GM18499 (cell line): ENCODE measurements around the gene USP53.
"Not testable (repeated sequence)": the region's sequence is repeated elsewhere in the genome, so short reads cannot be mapped to it uniquely, and the experiment has no call there.

Experiments
- ATAC-seq: cut with Tn5 transposase; IDR thresholded peaks from one replicate; pipeline ENCODE4 v1.9.1; 2021; ENCODE audit warnings: moderate number of reproducible peaks; ENCODE audit not compliant: insufficient read depth, unreplicated experiment

USP53 gene

DNA sequence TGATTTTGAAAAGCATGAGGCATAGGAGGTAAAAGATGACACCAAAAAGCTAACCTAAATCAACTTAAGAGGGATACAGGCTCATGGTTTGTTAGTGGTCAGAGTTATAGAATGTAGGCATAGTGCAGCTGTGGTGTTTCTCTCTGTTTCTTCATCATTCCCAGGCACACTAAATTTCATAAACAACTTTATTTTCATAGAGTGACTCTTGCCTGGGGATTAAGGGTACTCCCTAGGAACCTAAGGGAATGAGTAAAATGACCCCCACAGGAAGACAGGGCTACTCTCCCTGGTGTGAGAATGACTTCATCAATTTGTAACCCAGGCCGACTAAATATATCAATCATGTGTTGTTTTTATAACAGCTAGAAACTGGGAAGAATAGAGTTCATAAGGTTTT, 98.3 kb downstream of the USP53 start:
- no peak for ATAC-seq

DNA sequence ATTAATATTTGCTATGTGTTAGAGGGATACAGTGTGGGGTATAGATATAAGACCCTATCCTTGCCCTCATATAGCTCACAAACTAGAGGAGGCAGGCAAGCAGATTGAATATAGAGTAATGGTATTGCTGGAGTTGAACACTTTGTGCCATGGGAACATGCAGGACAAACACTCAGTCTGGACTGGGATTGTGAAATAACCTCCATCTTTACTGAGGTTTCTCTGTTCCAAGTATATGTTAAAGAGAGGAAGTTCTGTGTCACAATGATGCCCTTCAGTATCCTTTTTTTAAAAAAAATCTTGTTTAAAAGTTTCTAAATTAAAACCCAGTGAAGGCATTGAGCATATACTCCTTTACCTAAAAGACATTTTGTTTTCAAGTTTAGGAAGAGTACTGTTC, 100.7 kb downstream of the USP53 start:
- no peak for ATAC-seq

DNA sequence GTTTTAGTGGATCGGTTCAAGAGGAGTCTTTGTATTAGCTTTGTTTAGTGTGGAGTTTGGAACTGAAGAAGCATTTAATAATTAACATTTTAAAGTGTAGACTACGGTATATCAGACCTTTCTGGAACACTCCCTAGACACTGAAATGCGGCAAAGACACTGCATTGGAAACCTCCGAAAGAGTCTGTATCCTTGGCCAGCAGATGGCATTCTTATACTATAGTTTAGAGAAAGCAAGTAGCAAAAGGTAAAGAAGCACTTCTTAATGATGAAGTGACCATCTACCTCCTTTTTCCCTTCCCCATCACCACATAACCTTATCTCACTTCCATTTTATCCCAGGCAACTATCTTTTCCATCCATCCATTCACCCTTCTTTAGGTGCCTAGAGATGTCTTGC, 101.8 kb downstream of the USP53 start:
- peak; percentile 67 for ATAC-seq

DNA sequence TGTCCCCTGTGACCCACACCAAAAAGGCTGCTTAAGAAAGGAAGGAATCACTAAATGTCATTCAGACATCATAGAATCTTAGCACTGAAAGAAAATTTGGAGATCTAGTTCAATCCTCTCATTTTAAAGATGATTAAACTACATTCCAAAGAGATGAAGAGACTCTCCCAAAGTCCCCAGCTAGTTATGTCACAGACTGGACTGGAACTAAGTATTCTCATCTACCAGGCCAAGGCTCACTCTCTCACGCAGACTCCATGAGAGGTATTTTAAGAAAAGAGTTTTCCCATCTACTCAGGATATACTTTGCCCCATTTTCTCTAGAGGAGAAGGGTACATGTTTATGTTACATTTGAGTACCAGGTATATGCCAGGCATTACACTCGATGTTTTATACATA, 102.5 kb downstream of the USP53 start:
- no peak for ATAC-seq

DNA sequence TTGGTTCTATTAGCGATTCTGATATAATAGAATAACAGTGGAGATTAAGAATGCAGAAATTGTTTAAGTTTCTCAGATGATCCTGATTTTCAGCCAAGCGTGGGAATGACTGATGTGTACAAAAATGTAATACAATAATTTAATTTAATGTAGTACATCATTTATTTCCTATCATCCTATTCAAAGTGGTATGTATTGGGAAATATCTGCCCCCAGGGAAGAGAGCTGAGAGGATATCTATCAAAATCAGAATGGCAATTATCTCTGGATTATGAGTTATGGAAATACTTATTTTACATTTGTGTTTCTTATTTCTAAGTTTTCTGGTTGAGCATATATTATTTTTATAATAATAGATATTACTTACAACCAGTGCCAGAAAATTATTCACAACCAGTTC, 105.5 kb downstream of the USP53 start:
- no peak for ATAC-seq

DNA sequence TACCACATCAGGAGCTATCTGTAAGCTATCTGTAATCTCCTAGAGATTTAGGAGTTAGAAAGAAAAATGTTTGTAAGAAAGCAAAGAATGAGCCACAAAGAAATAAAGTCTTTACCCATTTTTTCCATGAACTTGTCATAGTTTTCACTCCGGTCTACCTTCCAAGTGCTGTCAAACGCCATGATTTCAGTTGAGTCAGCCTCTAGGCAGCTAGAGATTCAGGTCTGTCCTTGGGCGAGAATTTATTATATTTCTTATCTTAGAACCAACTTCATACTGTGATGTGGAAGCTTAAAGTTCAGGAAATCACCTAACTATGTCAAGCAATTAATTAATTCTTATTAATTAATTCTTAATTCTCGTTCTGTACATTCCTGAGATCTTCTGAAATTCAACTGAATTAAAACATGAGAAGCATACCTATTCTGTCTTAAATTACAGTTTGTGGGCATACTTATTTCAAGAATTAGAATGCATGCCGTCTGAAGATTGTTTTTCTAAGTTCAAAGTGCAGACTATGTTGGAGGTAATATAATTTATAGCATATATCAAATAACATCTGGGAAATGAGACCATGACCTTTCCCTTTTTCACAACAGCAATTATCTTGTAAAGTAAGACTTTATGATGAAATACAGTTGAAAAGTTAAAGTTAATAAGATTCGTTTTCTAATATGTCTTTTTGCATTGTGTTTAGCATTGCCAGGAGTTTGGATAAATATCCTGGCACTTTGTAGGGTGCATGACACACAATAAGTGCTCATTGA, 109.6 kb downstream of the USP53 start, which contains the start of gene FABP2:
Gene FABP2 (minus strand): TSS at position 218 of the 767 bp plus-strand sequence. CDS start 36 bp downstream, at position 182.
- no peak for ATAC-seq

DNA sequence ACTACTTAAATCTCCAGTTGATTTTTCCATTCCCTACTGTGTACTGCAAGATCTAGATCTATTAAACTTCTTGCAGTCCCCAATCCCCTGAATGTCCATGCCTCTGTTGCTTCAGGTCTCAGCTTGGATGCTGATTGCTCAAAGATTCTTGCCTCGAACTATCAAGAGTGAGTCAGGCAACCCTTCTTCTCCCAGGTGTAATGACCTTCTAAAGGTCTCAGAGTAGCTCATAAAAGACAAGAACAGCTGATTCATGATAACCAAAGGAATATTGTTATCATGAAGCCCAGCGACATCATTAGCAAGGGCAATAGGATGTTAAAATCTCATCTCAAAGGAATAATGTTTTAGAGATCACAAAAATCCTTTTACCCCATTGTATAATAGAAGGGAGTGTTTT, 116.2 kb downstream of the USP53 start:
- ATAC-seq, result no peak

DNA sequence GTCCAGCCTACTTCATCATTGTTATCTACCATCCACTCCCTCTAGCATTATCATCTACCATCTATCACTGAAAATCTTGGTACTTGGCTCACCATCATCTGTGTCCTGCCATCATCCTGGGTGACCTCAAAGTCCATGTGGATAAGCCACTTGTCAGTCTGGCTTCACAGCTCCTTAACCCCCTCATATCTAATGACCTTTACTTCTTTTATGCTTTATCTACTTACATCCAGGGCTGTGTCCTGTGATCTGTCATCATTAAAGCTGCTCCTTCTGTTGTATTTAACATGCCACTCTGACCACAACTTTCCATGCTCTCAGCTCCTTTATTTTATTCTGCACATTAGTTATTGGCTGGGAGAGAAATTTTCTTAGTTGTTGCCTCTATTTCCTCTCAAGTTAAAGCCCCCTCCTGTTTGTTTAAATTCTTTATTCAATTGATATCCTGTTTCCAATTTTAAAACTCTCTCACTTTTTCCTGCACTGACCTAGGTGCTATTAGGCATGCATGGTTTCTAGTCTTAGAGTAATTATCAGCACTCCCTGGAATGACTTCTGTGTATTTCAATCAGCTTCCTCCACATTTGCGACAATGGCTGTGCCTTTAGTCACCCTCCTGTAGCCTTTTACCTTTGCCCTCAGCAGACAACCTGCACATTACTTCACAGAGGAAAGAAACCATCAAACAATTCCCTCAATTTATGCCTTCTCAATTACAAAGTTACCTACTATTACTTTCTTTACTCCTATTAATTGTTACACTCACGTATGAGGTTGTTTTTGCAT, 117.5 kb downstream of the USP53 start:
- ATAC-seq, result no peak

DNA sequence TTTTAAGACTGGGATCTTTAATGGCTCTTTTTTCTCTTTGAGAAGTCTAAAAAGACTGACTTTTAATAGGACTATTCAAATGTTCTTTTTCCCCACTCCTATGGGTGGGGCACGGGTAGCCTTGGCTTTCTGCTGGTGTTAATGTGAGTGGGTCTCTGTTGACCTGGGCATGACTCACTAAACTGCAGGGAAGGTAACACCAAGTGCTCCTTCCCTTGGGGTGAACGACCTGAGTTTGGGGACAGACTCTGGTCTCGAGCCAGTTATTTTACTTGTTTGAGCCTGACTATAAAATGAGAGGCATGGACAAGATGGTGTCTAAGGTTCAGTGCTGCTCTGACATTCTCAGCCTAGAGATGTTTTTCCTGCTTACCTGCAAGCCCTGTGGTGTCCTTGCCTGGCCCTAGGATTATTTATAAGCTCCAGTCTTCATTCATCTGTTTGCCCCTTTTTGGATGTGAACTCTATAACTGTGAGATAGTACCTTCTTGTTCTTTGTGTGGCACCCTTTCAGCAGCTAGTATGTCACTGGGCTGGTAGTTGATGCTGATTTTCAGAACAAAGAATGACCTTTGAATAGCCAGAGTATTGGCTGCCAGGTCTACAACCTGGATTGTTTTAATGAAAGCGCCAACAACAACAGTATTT, 123.9 kb downstream of the USP53 start:
- not testable (repeated sequence) for ATAC-seq

DNA sequence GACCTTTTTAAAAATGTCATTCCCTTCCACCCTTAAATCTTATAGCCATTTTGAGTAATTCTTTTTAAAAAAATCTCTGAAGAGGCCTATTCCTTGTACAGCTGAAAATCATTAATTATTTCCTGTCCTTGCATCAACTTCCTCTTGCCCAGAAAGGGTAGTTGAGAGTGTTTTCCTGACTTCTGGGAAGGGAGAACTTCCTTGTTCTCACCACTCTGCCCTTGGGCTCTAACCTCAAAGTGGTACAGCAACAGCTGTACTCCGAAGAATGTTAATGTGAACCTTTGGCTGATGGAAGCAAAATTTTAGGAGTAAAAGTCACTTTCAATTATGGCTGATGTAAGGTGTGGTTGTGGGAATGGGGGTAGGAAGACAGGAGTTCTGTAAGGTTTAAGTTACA, 124.5 kb downstream of the USP53 start:
- ATAC-seq, result no peak

DNA sequence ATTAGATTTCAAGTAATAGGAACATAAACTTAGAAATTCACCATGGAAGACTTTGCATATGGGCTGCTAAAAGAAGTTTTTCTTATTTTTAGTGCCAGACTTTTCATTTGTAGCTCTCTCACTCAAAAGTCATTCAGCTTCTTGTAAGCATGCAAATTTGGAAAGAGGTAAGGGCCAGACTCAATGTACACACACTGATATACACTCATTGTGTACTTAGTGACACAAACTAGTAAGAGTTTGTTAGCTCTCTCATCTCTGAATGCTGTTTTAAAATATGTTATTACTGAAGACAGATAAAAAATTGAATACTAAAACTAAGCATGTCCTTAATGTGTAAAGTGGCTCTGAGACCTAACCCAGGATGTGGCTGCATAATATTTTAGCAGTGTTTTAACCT, 127.4 kb downstream of the USP53 start:
- not testable (repeated sequence) for ATAC-seq

DNA sequence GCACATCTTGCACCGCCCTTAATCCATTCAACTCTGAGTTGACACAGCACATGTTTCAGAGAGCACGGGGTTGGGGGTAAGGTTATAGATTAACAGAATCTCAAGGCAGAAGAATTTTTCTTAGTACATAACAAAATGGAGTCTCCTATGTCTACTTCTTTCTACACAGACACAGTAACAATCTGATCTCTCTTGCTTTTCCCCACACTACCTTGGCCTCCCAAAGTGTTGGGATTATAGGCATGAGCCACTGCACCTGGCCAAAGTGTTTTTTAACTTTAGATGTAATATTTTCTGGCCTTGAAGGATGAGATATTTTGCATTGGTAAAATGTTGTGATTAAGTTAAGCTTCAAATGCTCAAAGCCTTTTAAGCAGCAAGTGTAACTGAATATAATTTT, 130.8 kb downstream of the USP53 start:
- ATAC-seq, result not testable (repeated sequence)
